DOHH2 (cell line): ENCODE measurements around the gene SRP68.

Experiments used
- EZH2phosphoT487 ChIP-seq: fragments of 200-600 bp; sonication (generic); IDR thresholded peaks from 2 replicates; pipeline ENCODE4 v1.6.1; 2017; ENCODE audit warnings: borderline replicate concordance, mild to moderate bottlenecking, antibody characterized with exemption, low read length, moderate library complexity, mixed read lengths
- TF ChIP-seq, protein P1 (sequence below): fragments of 200-600 bp; sonication (generic); IDR thresholded peaks from one replicate; pipeline ENCODE4 v1.5.1; 2014; ENCODE audit warnings: antibody characterized with exemption, mild to moderate bottlenecking, low read depth, low read length; ENCODE audit not compliant: poor library complexity, severe bottlenecking

- TF ChIP-seq, protein P1, sequence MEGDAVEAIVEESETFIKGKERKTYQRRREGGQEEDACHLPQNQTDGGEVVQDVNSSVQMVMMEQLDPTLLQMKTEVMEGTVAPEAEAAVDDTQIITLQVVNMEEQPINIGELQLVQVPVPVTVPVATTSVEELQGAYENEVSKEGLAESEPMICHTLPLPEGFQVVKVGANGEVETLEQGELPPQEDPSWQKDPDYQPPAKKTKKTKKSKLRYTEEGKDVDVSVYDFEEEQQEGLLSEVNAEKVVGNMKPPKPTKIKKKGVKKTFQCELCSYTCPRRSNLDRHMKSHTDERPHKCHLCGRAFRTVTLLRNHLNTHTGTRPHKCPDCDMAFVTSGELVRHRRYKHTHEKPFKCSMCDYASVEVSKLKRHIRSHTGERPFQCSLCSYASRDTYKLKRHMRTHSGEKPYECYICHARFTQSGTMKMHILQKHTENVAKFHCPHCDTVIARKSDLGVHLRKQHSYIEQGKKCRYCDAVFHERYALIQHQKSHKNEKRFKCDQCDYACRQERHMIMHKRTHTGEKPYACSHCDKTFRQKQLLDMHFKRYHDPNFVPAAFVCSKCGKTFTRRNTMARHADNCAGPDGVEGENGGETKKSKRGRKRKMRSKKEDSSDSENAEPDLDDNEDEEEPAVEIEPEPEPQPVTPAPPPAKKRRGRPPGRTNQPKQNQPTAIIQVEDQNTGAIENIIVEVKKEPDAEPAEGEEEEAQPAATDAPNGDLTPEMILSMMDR, result no peak
- TF ChIP-seq EZH2phosphoT487, result no peak
Observed at GRCh38 chr17:76049836-76050537, 22.3 kb downstream of the SRP68 start.
